A673 (cell line): ENCODE results near the gene FCN1.

ENCODE experiments used
- EZH2 ChIP-seq: fragments of 200-600 bp; sonication (generic); IDR thresholded peaks from 2 replicates; pipeline ENCODE4 v1.6.1; 2017; ENCODE audit warnings: borderline replicate concordance, low read depth, mild to moderate bottlenecking, mixed read lengths, antibody characterized with exemption, low read length; ENCODE audit not compliant: poor library complexity, severe bottlenecking
- TF ChIP-seq, protein P1 (sequence below): fragments of 300-800, 200-600 bp; sonication (generic); conservative IDR thresholded peaks from 2 replicates; pipeline ENCODE4 v1.5.1; 2017; ENCODE audit warnings: low read depth, mild to moderate bottlenecking, antibody characterized with exemption, low read length, moderate library complexity, mixed read lengths

DNA sequence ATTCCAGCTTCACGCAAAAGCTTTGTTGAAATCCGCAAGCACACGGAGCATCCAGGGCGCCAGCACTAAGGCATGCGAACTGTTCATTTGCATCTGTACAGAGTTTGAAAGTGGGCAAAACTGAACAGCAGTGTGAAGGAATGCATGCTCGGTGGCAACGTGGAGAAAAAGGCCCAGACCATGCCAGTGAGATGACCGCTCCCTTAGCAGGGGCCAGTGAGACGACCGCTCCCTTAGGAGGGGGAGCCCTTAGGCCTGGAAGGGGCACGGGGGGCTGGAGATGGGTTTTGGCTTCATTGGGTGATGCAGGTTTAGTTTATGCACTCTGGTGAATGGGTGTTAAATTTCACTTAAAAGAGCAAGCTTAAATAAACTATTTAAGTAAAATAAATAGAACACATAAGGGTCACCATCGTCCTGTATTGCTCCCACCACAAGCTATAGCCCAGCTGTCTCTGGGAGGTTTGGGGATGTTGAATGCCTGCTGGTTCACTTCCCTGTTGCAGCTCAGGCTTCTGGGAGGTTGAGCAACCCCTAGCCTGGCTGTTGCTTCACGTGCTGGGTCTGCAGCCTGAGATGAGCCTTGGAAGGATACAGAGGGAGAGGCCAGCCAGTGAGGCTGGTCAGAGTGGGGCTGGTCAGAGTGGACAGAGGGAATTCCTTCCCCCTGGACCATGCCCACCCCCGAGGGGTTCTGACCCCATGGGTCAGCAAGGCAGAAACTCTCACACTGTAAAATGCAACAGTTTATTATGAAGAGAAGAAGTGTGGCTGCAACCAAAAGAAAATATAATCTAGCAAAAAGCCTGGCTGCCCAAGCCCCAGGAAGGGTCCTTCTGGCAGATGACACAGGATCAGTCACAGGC is 4.6 kb upstream of the FCN1 start:
- no peak for TF ChIP-seq EZH2
- TF ChIP-seq, protein P1, sequence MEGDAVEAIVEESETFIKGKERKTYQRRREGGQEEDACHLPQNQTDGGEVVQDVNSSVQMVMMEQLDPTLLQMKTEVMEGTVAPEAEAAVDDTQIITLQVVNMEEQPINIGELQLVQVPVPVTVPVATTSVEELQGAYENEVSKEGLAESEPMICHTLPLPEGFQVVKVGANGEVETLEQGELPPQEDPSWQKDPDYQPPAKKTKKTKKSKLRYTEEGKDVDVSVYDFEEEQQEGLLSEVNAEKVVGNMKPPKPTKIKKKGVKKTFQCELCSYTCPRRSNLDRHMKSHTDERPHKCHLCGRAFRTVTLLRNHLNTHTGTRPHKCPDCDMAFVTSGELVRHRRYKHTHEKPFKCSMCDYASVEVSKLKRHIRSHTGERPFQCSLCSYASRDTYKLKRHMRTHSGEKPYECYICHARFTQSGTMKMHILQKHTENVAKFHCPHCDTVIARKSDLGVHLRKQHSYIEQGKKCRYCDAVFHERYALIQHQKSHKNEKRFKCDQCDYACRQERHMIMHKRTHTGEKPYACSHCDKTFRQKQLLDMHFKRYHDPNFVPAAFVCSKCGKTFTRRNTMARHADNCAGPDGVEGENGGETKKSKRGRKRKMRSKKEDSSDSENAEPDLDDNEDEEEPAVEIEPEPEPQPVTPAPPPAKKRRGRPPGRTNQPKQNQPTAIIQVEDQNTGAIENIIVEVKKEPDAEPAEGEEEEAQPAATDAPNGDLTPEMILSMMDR = no peak
